Adipocyte (in vitro differentiated cells): ENCODE results near the gene FANCM.

ENCODE experiments used
- DNase-seq: peaks from one replicate; pipeline ENCODE4 v3.0.0-alpha.2; 2015; ENCODE audit warnings: low read depth
- H3K27me3 ChIP-seq: replicated peaks from 2 replicates; pipeline ENCODE4 v1.7.0; 2013; ENCODE audit warnings: mild to moderate bottlenecking, low read length, moderate library complexity; ENCODE audit not compliant: control insufficient read depth, insufficient read depth
- H3K36me3 ChIP-seq: 2 replicates; pipeline ENCODE4 v1.7.0; 2013; ENCODE audit warnings: low read length, mild to moderate bottlenecking, moderate library complexity; ENCODE audit not compliant: control insufficient read depth, insufficient read depth, severe bottlenecking
- H3K4me1 ChIP-seq: 2 replicates; pipeline ENCODE4 v1.7.0; 2013; ENCODE audit warnings: mild to moderate bottlenecking, low read length, moderate library complexity; ENCODE audit not compliant: control insufficient read depth, insufficient read depth
- H3K4me3 ChIP-seq: 2 replicates; pipeline ENCODE4 v1.7.0; 2013; ENCODE audit warnings: mild to moderate bottlenecking, low read length, moderate library complexity
- H3K9ac ChIP-seq: 2 replicates; pipeline ENCODE4 v1.7.0; 2013; ENCODE audit warnings: mild to moderate bottlenecking, low read length, moderate library complexity
- H3K9me3 ChIP-seq: 2 replicates; pipeline ENCODE4 v1.7.0; 2013; ENCODE audit warnings: mild to moderate bottlenecking, low read length, moderate library complexity; ENCODE audit not compliant: control insufficient read depth

Gene FANCM, protein sequence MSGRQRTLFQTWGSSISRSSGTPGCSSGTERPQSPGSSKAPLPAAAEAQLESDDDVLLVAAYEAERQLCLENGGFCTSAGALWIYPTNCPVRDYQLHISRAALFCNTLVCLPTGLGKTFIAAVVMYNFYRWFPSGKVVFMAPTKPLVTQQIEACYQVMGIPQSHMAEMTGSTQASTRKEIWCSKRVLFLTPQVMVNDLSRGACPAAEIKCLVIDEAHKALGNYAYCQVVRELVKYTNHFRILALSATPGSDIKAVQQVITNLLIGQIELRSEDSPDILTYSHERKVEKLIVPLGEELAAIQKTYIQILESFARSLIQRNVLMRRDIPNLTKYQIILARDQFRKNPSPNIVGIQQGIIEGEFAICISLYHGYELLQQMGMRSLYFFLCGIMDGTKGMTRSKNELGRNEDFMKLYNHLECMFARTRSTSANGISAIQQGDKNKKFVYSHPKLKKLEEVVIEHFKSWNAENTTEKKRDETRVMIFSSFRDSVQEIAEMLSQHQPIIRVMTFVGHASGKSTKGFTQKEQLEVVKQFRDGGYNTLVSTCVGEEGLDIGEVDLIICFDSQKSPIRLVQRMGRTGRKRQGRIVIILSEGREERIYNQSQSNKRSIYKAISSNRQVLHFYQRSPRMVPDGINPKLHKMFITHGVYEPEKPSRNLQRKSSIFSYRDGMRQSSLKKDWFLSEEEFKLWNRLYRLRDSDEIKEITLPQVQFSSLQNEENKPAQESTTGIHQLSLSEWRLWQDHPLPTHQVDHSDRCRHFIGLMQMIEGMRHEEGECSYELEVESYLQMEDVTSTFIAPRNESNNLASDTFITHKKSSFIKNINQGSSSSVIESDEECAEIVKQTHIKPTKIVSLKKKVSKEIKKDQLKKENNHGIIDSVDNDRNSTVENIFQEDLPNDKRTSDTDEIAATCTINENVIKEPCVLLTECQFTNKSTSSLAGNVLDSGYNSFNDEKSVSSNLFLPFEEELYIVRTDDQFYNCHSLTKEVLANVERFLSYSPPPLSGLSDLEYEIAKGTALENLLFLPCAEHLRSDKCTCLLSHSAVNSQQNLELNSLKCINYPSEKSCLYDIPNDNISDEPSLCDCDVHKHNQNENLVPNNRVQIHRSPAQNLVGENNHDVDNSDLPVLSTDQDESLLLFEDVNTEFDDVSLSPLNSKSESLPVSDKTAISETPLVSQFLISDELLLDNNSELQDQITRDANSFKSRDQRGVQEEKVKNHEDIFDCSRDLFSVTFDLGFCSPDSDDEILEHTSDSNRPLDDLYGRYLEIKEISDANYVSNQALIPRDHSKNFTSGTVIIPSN (N-terminal part only)

DNA sequence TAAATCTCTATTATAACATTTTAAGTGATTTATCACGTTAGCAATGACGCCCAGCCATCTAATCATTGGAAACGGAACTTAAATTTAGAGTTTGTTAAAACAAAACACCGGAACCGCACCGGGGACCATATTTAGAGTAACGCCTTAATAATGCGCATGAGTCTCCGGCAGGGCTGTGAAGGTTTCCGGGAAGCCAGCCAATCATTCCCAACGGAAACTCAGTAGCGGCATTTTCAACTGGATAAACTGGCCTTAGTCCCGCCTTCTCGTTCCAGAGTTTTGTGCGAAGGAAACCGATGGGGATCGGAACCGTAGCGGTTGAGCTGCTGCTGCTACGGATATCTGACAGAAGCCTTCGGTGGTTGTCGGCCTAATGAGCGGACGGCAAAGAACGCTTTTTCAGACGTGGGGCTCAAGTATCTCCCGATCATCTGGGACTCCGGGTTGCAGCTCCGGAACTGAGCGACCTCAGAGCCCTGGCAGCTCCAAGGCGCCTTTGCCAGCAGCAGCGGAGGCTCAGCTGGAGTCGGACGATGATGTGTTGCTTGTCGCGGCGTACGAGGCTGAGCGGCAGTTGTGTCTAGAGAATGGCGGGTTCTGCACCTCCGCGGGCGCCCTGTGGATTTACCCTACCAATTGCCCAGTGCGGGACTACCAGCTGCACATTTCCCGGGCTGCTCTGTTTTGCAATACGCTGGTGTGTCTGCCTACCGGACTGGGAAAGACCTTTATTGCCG is at the start of gene FANCM:
Gene FANCM, plus strand, starts transcription at position 272 of the 737 bp plus-strand sequence. Its CDS starts 102 bp downstream, at position 374.
- Histone ChIP-seq H3K27me3 (no peaks in the 10 kb centered on the region), H3K4me1 (peaks cover 15% of the 10 kb centered on the region), H3K36me3 (no peaks in the 10 kb centered on the region), H3K9ac (peak within 1 kb of the TSS; percentile 99), H3K9me3 (no peaks in the 10 kb centered on the region), H3K4me3 (peak within 1 kb of the TSS; percentile 94)
- peak; percentile 99 for DNase-seq

DNA sequence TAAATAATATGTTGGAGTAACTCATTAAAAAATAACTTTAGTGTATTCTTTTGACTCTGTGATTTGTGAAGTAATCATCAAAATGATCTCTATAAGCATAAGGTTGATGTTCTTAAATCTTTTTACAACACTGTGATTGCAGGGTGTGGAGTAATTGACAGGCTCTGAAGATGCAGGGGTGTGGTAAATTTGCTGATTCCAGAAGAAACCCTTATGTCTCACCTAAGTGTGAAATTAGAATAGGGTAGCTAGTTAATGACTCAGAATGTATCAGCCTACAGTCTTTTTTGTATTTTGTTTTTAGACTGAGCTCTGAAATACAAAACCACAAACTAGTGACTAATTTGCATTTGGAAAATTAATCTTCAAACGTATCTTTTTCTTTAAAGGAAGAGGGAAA is 45.9 kb upstream of the FANCM start:
- H3K9me3 ChIP-seq: no peaks in the 10 kb centered on the region

DNA sequence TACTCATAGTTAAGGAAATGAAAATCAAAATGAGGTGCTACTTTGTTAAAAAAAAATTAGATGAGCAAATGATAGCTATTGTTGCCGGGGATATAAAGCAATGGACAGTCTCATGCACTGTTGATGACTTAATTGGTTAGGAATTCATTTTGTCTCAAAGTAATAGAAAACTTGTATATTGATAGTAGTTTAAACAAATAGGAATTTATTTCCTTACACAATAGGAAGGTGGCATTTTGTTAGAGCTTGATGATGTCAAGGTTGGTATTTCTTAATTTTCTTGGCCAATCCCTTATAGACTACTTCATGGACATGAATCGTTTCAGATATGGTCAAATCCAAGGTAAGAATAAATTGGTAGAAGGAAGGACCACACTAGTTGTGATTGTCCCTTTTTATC is 44.0 kb upstream of the FANCM start:
- Histone ChIP-seq H3K4me1 (peaks cover 37% of the 10 kb centered on the region), H3K4me3 (no peak overlapping the region), H3K27me3 (no peaks in the 10 kb centered on the region), H3K36me3 (peaks cover 25% of the 10 kb centered on the region), H3K9me3 (no peaks in the 10 kb centered on the region), H3K9ac (no peak overlapping the region)
- DNase-seq: peak; percentile 34

More for the DNA sequence above, 45.9 kb upstream of the FANCM start:
- DNase-seq: peak; percentile 15
- Histone ChIP-seq H3K9ac (no peak overlapping the region), H3K36me3 (peaks cover 6% of the 10 kb centered on the region), H3K4me1 (peaks cover 54% of the 10 kb centered on the region), H3K4me3 (no peak overlapping the region), H3K27me3 (no peaks in the 10 kb centered on the region)

DNA sequence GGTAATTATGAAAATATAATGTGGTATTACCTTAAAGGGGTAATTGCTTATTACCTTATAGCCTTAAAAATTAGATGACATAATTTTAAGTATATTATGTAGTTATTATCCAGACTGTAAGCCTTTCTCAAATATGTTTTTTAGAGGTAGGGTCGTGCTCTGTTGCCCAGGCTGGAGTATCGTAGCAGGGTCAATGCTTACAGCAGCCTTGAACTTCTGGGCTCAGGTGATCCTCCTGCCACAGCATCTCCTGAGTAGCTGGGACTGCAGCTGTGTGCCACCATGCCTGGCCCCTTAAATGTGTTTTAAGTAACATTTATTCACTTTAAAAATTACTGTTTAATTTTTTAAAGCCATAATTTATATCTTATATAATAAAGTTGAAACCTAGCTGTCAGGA is 41.5 kb upstream of the FANCM start:
- Histone ChIP-seq H3K27me3 (no peaks in the 10 kb centered on the region), H3K9ac (no peak overlapping the region), H3K9me3 (no peaks in the 10 kb centered on the region), H3K4me1 (peaks cover 19% of the 10 kb centered on the region), H3K36me3 (peaks cover 50% of the 10 kb centered on the region), H3K4me3 (no peak overlapping the region)
- no peak for DNase-seq

DNA sequence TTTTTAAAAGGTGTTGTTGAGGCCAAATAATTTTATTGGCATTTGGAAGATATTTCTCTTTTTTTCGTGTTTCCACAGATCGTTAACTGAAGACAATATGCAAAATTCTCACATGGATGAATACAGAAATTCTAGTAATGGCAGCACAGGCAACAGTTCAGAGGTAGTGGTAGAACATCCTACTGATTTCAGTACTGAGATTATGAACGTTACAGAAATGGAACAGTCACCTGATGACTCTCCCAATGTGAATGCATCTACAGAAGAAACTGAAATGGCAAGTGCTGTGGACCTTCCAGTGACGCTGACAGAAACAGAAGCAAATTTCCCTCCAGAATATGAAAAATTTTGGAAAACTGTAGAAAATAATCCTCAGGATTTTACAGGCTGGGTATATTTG is 40.6 kb upstream of the FANCM start:
- DNase-seq: no peak
- no peaks in the 10 kb centered on the region for H3K27me3 ChIP-seq
- peaks cover 57% of the 10 kb centered on the region for H3K36me3 ChIP-seq
- no peak overlapping the region for H3K4me3 ChIP-seq
- H3K9me3 ChIP-seq: no peaks in the 10 kb centered on the region
- no peak overlapping the region for H3K9ac ChIP-seq
- H3K4me1 ChIP-seq: peaks cover 11% of the 10 kb centered on the region

DNA sequence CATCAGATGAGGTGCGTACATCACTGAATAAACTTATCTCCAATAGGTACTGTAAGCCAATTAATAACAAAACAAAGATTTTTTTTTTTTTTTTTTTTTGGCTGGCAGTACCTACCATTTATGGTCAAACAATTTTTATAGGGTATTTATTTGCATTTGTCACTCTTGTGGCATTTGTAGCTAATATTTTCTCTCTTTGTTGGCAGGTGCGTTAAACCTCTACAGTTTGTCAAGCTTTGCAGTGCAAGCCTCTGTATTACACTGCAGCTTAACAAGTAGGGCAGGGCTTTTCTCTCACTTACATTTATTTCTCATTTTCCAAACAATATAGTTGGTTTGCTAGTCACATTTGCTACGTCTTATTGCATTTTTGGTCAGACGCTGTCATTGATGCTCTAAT is 39.5 kb upstream of the FANCM start:
- no peak for DNase-seq
- Histone ChIP-seq H3K27me3 (no peaks in the 10 kb centered on the region), H3K36me3 (peaks cover 68% of the 10 kb centered on the region), H3K4me1 (peaks cover 6% of the 10 kb centered on the region), H3K9ac (no peak overlapping the region), H3K9me3 (no peaks in the 10 kb centered on the region), H3K4me3 (no peak overlapping the region)

DNA sequence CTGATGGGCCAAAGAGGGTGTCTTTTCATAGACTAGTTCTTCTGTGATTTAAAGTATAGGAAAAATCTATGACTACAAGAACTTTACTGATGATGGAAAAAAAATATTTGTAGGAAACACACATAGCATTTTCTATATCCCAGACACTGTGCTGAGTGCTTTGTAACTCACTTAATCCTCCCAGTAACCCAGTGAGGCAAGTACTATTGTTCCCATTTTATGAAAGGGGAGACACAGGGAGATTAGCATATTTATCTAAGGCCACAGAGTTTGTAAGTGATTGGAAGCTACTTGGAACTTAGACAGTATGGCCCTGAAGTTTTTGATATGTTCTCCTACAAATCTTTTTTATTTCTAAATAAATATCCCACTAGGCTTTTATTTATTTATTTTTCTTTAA is 31.9 kb upstream of the FANCM start:
- Histone ChIP-seq H3K36me3 (peaks cover 95% of the 10 kb centered on the region), H3K4me1 (no peaks in the 10 kb centered on the region), H3K9ac (no peak overlapping the region), H3K9me3 (no peaks in the 10 kb centered on the region), H3K4me3 (no peak overlapping the region), H3K27me3 (no peaks in the 10 kb centered on the region)
- DNase-seq: no peak

DNA sequence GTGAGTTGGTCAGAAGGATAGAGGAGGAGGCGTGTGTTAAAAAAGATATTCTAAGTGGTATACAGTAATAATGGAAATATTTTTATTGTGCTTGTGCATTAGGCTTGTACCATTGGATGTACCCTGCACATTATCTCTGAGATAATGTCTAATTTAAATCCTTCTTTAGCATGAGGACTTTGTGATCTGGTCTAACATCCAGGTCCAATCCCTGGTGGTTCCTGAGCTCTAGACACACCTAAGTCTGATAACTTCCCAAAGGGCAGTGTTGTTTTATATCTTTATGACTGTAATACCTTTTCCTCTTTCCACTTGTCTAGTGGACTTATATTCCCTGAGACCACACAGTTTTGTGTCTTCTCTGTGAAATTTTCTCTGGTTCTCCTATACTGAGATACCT is 31.2 kb upstream of the FANCM start:
- H3K9me3 ChIP-seq: no peaks in the 10 kb centered on the region
- H3K27me3 ChIP-seq: no peaks in the 10 kb centered on the region
- no peak overlapping the region for H3K9ac ChIP-seq
- peaks cover 96% of the 10 kb centered on the region for H3K36me3 ChIP-seq
- DNase-seq: no peak
- H3K4me3 ChIP-seq: no peak overlapping the region
- no peaks in the 10 kb centered on the region for H3K4me1 ChIP-seq

DNA sequence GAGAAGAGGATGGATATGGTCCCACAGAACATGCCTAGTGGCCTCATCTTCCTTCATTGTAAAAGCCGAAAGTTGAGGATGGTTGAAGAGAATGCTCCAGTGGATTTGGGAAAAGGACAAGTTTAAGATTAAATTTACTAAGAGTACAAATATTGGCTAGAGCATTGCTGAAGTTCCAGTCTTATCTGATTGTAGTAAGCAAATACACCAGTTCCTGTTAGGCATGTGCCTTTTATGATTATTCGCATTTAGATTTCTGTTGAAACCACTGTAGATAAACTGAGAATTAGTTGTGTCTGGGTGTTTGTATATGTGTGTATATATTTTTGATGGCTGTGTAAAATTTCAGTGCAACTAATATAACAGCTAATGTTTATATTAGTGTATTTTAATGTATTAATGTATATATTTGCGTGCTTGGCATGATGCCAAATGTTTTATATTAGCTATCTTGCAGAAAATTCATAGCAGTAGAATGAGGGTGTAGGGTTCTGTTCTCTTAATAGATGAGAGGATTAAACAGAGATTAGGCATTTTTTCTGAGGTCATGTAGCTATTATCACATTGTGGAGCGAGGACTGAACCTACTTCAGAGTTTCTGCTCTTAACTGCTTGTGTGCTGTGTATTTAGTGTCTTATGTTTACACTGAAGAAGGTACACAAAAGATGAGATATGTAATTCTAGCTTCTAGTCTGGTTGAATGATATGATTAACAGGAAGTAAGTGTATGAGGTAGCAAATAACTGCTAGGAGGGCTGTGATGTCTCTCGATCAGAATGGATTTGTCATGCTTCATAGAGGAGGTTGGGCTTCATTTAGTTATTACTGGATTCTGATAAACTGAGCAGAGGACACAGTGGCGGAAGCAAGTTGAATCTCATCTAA is 22.6 kb upstream of the FANCM start:
- Histone ChIP-seq H3K4me3 (no peak overlapping the region), H3K9ac (no peak overlapping the region), H3K4me1 (peaks cover 5% of the 10 kb centered on the region), H3K36me3 (peaks cover 96% of the 10 kb centered on the region), H3K9me3 (no peaks in the 10 kb centered on the region), H3K27me3 (no peaks in the 10 kb centered on the region)
- peak; percentile 17 for DNase-seq

DNA sequence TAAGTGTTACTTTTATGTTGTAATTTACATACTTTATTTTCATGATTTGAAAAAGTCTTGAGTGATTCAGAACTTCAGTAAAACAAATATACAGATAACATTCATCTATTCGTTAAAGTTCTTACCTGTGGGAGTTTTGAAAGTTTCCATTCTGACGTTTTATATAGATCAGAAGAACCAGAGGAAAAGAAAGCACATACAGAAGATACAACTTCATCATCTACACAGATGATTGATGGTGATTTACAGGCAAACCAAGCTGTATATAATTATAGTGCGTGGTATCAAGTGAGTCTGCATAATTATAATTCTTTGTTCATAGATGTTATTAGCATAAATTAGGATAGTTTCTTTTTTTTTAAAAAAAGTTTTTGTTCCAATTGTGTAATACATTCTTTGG is 21.4 kb upstream of the FANCM start:
- Histone ChIP-seq H3K9me3 (no peaks in the 10 kb centered on the region), H3K27me3 (no peaks in the 10 kb centered on the region), H3K9ac (no peak overlapping the region), H3K4me3 (no peak overlapping the region), H3K36me3 (peaks cover 95% of the 10 kb centered on the region), H3K4me1 (peaks cover 5% of the 10 kb centered on the region)
- DNase-seq: no peak
